ENCODE data around the gene KCNH2.

Gene KCNH2

GRCh38 chr7:150973571-150974451, 4.3 kb downstream of the KCNH2 start:
- peak; percentile 40 for DNase-seq

GRCh38 chr7:150972741-150973140, 5.4 kb downstream of the KCNH2 start:
- DNase-seq, result no peak

GRCh38 chr7:150972023-150972468, 6.1 kb downstream of the KCNH2 start:
- DNase-seq, result peak; percentile 73

GRCh38 chr7:150971242-150972022, 6.7 kb downstream of the KCNH2 start:
- DNase-seq, result peak; percentile 61

GRCh38 chr7:150970424-150970823, 7.7 kb downstream of the KCNH2 start:
- no peak for DNase-seq

- peak; percentile 83 for DNase-seq
Measured at GRCh38 chr7:150969475-150969874, 8.6 kb downstream of the KCNH2 start.

GRCh38 chr7:150968734-150969372, 9.3 kb downstream of the KCNH2 start:
- peak; percentile 38 for DNase-seq

- no peak for DNase-seq
Measured at GRCh38 chr7:150968056-150968733, 9.9 kb downstream of the KCNH2 start.

- no peak for DNase-seq
Measured at GRCh38 chr7:150967349-150967748, 10.8 kb downstream of the KCNH2 start.

GRCh38 chr7:150966002-150966401, 12.1 kb downstream of the KCNH2 start:
- DNase-seq, result no peak

- no peak for DNase-seq
Measured at GRCh38 chr7:150965273-150965830, 12.8 kb downstream of the KCNH2 start.

GRCh38 chr7:150964593-150965111, 13.5 kb downstream of the KCNH2 start:
- peak; percentile 17 for DNase-seq

- DNase-seq, result no peak
Measured at GRCh38 chr7:150963707-150964559, 14.2 kb downstream of the KCNH2 start.

GRCh38 chr7:150962553-150963399, 15.3 kb downstream of the KCNH2 start:
- DNase-seq, result peak; percentile 36

- DNase-seq, result no peak
Measured at GRCh38 chr7:150962290-150962552, 15.9 kb downstream of the KCNH2 start.

- no peak for DNase-seq
Measured at GRCh38 chr7:150961510-150962289, 16.4 kb downstream of the KCNH2 start.

- DNase-seq, result no peak
Measured at GRCh38 chr7:150959739-150960734, 18.1 kb downstream of the KCNH2 start.

GRCh38 chr7:150959081-150959480, 19.0 kb downstream of the KCNH2 start:
- DNase-seq, result no peak

Measured in NCI-H1092 (cell line).